Measurements from ENCODE around the gene TAPT1. TPM values are rescaled to one million over a fixed set of nuclear protein-coding genes. Genes with fewer than 3 reads are reported as not detected.

Gene TAPT1
- total RNA-seq, 1 donor, result 21.1 TPM

- no peak overlapping the region for H3K4me3 ChIP-seq (ENCODE audit: low read depth, low read length)
- no peak for DNase-seq (ENCODE audit: low read depth)
- no peak for TF ChIP-seq CTCF (IDR thresholded peaks at IDR 0.05; ENCODE audit: insufficient read depth, low read length)
Observed at GRCh38 chr4:16140231-16140878, 85.9 kb downstream of the TAPT1 start.

- H3K4me3 ChIP-seq (ENCODE audit: low read depth, low read length), result no peak overlapping the region
- no peak for DNase-seq (ENCODE audit: low read depth)
- TF ChIP-seq CTCF (IDR thresholded peaks at IDR 0.05; ENCODE audit: insufficient read depth, low read length), result no peak
Observed at GRCh38 chr4:16139066-16139945, 87.0 kb downstream of the TAPT1 start.

GRCh38 chr4:16136827-16137226, 89.4 kb downstream of the TAPT1 start:
- no peak for DNase-seq (ENCODE audit: low read depth)
- no peak for TF ChIP-seq CTCF (IDR thresholded peaks at IDR 0.05; ENCODE audit: insufficient read depth, low read length)
- no peak overlapping the region for H3K4me3 ChIP-seq (ENCODE audit: low read depth, low read length)

- peak; percentile 8 for DNase-seq (ENCODE audit: low read depth)
- no peak overlapping the region for H3K4me3 ChIP-seq (ENCODE audit: low read depth, low read length)
- TF ChIP-seq CTCF (IDR thresholded peaks at IDR 0.05; ENCODE audit: insufficient read depth, low read length), result no peak
Observed at GRCh38 chr4:16136311-16136710, 90.0 kb downstream of the TAPT1 start.

- H3K4me3 ChIP-seq (ENCODE audit: low read depth, low read length), result no peak overlapping the region
- no peak for TF ChIP-seq CTCF (IDR thresholded peaks at IDR 0.05; ENCODE audit: insufficient read depth, low read length)
- DNase-seq (ENCODE audit: low read depth), result no peak
Observed at GRCh38 chr4:16133406-16133805, 92.9 kb downstream of the TAPT1 start.

- no peak for TF ChIP-seq CTCF (IDR thresholded peaks at IDR 0.05; ENCODE audit: insufficient read depth, low read length)
- no peak overlapping the region for H3K4me3 ChIP-seq (ENCODE audit: low read depth, low read length)
- no peak for DNase-seq (ENCODE audit: low read depth)
Observed at GRCh38 chr4:16131293-16131692, 95.0 kb downstream of the TAPT1 start.
